Smooth muscle cell (in vitro differentiated cells): ENCODE data around the gene MYO16. TPM values are rescaled to one million over a fixed set of nuclear protein-coding genes. Genes with fewer than 3 reads are reported as not detected.

Experiments used
- DNase-seq: peaks from one replicate; lab custom pipeline; 2025; ENCODE audit not compliant: unreplicated experiment; lab: John Stamatoyannopoulos, UW
- H2AFZ ChIP-seq: fragments of 200-600 bp; sonication (generic); 2 replicates; pipeline ENCODE4 v1.6.0; 2016; ENCODE audit warnings: antibody characterized with exemption, low read depth, mild to moderate bottlenecking
- H3F3A ChIP-seq: fragments of 200-600 bp; sonication (generic); 2 replicates; pipeline ENCODE4 v1.6.0; 2017; ENCODE audit warnings: antibody characterized with exemption, low read depth
- H3K27ac ChIP-seq: fragments of 200-600 bp; sonication (generic); 2 replicates; pipeline ENCODE4 v1.5.1; 2016; ENCODE audit warnings: low read depth, mild to moderate bottlenecking
- H3K27me3 ChIP-seq: fragments of 200-600 bp; sonication (generic); 2 replicates; pipeline ENCODE4 v1.6.1; 2016; ENCODE audit warnings: low read depth, mild to moderate bottlenecking
- H3K36me3 ChIP-seq: fragments of 200-600 bp; sonication (generic); 2 replicates; pipeline ENCODE4 v1.5.1; 2016; ENCODE audit warnings: low read depth
- H3K4me1 ChIP-seq: fragments of 200-600 bp; sonication (generic); 2 replicates; pipeline ENCODE4 v1.5.1; 2016; ENCODE audit warnings: low read depth
- H3K4me2 ChIP-seq: fragments of 200-600 bp; sonication (generic); 2 replicates; pipeline ENCODE4 v1.6.0; 2016; ENCODE audit warnings: mild to moderate bottlenecking
- H3K4me3 ChIP-seq: fragments of 200-600 bp; sonication (generic); 2 replicates; pipeline ENCODE4 v1.5.1; 2016; ENCODE audit warnings: mild to moderate bottlenecking
- H3K79me2 ChIP-seq: fragments of 200-600 bp; sonication (generic); 2 replicates; pipeline ENCODE4 v1.6.0; 2016; ENCODE audit warnings: low read depth, mild to moderate bottlenecking
- H3K9ac ChIP-seq: fragments of 200-600 bp; sonication (generic); 2 replicates; pipeline ENCODE4 v1.6.0; 2016; ENCODE audit warnings: low read depth
- H3K9me3 ChIP-seq: fragments of 200-600 bp; sonication (generic); replicated peaks from 2 replicates; pipeline ENCODE4 v1.5.1; 2016; ENCODE audit warnings: low read depth
- H4K20me1 ChIP-seq: fragments of 200-600 bp; sonication (generic); 2 replicates; pipeline ENCODE4 v1.6.0; 2016; ENCODE audit warnings: low read depth
- WGBS: methylation state at CpG from one replicate; pipeline ENCODE4 v1.1.7; 2016; ENCODE audit warnings: low lambda C conversion rate; 5-methylcytosine and 5-hydroxymethylcytosine counted together
- polyA plus RNA-seq: library from polyadenylated mRNA; unstranded; fragments of >200 nt; fragmentation: Nextera tagmentation; extraction: Ambion mirVana; gene quantifications from 2 replicates; pipeline ENCODE4 v1.2.1, GENCODE V29; 2016
- total RNA-seq: library from RNA; depleted of rRNA; stranded (reverse); fragments of >200 nt; gene quantifications from 2 replicates; pipeline ENCODE4 v1.2.3, GENCODE V29; 2014
- TF ChIP-seq, protein P1 (sequence below): fragments of 200-600 bp; sonication (generic); IDR thresholded peaks from 2 replicates; pipeline ENCODE4 v1.5.1; 2017; ENCODE audit warnings: borderline replicate concordance, mild to moderate bottlenecking, antibody characterized with exemption; ENCODE audit not compliant: insufficient read depth, poor library complexity, severe bottlenecking

Gene MYO16
- total and polyA plus RNA-seq, 2 experiments from 2014 or later = not detected

GRCh38 chr13:108702171-108702570 lies 72.8 kb downstream of the MYO16 start:
- Histone ChIP-seq H3K36me3 (no peaks in the 10 kb centered on the region), H2AFZ (no peak overlapping the region), H4K20me1 (no peaks in the 10 kb centered on the region), H3K27me3 (no peaks in the 10 kb centered on the region), H3K79me2 (no peaks in the 10 kb centered on the region), H3K4me2 (no peak overlapping the region), H3K9me3 (no peaks in the 10 kb centered on the region), H3K4me1 (no peaks in the 10 kb centered on the region), H3K27ac (no peak overlapping the region), H3K9ac (no peak overlapping the region), H3K4me3 (no peak overlapping the region), H3F3A (no peaks in the 10 kb centered on the region)
- TF ChIP-seq, protein P1, sequence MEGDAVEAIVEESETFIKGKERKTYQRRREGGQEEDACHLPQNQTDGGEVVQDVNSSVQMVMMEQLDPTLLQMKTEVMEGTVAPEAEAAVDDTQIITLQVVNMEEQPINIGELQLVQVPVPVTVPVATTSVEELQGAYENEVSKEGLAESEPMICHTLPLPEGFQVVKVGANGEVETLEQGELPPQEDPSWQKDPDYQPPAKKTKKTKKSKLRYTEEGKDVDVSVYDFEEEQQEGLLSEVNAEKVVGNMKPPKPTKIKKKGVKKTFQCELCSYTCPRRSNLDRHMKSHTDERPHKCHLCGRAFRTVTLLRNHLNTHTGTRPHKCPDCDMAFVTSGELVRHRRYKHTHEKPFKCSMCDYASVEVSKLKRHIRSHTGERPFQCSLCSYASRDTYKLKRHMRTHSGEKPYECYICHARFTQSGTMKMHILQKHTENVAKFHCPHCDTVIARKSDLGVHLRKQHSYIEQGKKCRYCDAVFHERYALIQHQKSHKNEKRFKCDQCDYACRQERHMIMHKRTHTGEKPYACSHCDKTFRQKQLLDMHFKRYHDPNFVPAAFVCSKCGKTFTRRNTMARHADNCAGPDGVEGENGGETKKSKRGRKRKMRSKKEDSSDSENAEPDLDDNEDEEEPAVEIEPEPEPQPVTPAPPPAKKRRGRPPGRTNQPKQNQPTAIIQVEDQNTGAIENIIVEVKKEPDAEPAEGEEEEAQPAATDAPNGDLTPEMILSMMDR = no peak
- DNase-seq = no peak

DNA sequence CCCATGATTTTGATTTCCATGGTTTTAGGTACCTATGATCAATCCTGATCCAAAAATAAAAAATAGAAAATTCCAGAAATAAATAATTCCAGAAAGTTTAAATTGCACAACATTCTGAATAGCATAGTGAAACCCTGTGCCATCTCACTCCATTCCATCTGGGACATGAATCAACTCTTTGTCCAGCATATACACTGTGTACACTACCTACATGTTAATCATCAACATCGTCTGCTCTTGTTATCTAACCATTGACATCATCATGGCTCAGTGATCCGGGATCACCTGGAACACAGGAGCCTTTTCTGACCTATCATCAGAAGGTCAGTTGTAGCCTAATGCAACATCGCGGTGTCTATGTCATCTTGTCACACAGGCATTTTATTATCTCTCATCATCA lies 75.6 kb downstream of the MYO16 start:
- Histone ChIP-seq H3K36me3 (no peaks in the 10 kb centered on the region), H3K9me3 (no peaks in the 10 kb centered on the region)
- WGBS = 96% methylated on average over 4 of the region's 4 CpGs

DNA sequence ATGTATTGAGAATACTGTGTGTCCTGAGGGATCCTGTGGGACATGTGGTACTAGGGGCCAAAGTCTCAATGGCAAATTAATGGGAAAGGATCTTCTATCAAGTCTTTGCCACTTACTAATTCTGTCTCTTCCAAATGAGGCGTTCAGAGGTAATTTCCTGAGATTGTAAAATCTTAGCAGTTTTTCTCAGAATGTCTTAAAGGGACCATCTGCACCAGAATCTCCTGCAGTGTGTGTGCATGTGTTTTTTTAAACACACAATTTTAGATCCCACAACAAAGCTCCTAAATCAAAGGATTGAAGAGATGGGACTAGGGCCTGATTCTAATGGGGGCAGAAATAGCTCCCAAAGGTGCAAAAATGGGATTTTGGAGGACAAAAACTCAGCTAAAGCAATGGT lies 78.2 kb downstream of the MYO16 start:
- Histone ChIP-seq H4K20me1 (no peaks in the 10 kb centered on the region), H3K36me3 (no peaks in the 10 kb centered on the region), H2AFZ (no peak overlapping the region), H3K4me1 (no peaks in the 10 kb centered on the region), H3K9ac (no peak overlapping the region), H3F3A (no peaks in the 10 kb centered on the region), H3K79me2 (no peaks in the 10 kb centered on the region), H3K9me3 (no peaks in the 10 kb centered on the region), H3K4me2 (no peak overlapping the region), H3K27me3 (no peaks in the 10 kb centered on the region), H3K4me3 (no peak overlapping the region), H3K27ac (no peak overlapping the region)
- TF ChIP-seq, protein P1 = no peak
- DNase-seq = no peak
- 58% methylated on average over 1 of the region's 1 CpG for WGBS

More for the DNA sequence above, 75.6 kb downstream of the MYO16 start:
- TF ChIP-seq, protein P1 = no peak
- no peak overlapping the region for H3K4me2 ChIP-seq
- H3F3A ChIP-seq = no peaks in the 10 kb centered on the region
- no peak overlapping the region for H3K27ac ChIP-seq
- no peak for DNase-seq
- no peaks in the 10 kb centered on the region for H3K79me2 ChIP-seq
- H4K20me1 ChIP-seq = no peaks in the 10 kb centered on the region
- H3K27me3 ChIP-seq = no peaks in the 10 kb centered on the region
- H3K9ac ChIP-seq = no peak overlapping the region
- H2AFZ ChIP-seq = no peak overlapping the region
- no peak overlapping the region for H3K4me3 ChIP-seq
- no peaks in the 10 kb centered on the region for H3K4me1 ChIP-seq

DNA sequence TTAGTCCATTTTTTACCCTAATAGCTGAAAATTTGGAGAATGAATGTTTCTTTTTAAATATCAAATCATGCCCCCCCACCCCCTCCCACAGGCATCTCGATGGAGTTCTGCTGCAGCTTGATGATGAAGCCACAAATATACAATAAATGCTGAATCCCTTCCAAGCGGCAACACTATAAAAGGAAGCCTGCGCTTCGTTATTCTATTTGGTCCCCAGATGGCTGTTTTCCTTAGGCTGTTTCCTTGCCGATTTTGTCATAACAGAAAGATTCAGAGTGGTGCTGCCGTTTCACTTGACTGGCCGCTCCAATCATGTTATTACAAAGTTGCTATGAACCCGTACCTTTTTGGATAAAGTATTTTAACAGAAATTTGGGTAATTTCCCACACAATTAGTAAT lies 79.5 kb downstream of the MYO16 start:
- Histone ChIP-seq H3K27ac (no peak overlapping the region), H3K4me1 (no peaks in the 10 kb centered on the region), H3K79me2 (no peaks in the 10 kb centered on the region), H3K4me2 (no peak overlapping the region), H3K4me3 (no peak overlapping the region), H3K9ac (no peak overlapping the region), H3K36me3 (no peaks in the 10 kb centered on the region), H3K27me3 (no peaks in the 10 kb centered on the region), H3F3A (no peaks in the 10 kb centered on the region), H2AFZ (no peak overlapping the region), H3K9me3 (no peaks in the 10 kb centered on the region), H4K20me1 (no peaks in the 10 kb centered on the region)
- TF ChIP-seq, protein P1 = no peak
- DNase-seq = no peak
- 91% methylated on average over 8 of the region's 8 CpGs for WGBS
